Fibroblast of lung (primary cell): Measurements from ENCODE around the gene NPM1.

Experiments used
- EZH2 ChIP-seq: IDR thresholded peaks from 2 replicates; pipeline ENCODE4 v1.5.1; 2012; ENCODE audit warnings: low read length, control low read depth, mild to moderate bottlenecking; ENCODE audit errors: missing control alignments
- TF ChIP-seq, protein P1 (sequence below), 2 donors: IDR thresholded peaks in 1 of 2; conservative IDR thresholded peaks in 1 of 2; 1 replicate in 1 of 2; 2 replicates in 1 of 2; pipeline ENCODE4 v1.5.1; 2011 to 2012; ENCODE audit warnings: low read length in 2 of 2, control low read depth in 1 of 2, inconsistent platforms in 1 of 2, low read depth in 1 of 2, mild to moderate bottlenecking in 1 of 2

DNA sequence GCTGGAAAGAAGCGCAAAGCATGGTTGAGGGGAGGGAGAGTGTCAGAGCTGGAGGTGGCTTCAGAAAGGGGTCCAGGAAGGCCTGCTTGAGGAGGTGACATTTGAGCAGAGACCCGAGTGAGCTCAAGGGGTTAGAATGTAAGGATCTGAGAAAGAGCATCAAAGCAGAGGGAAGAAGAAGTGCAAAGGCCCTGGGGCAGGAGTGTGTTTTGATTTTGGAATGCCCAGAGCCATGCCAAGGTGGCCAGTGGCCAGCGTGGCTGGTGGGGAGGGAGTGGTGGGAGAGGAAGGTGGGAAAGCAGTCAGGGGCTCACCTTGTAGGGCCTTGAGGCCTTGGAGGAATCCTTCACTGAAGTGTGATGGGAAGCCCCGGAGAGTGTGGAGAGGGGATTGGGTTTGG, 47.2 kb downstream of the NPM1 start:
- TF ChIP-seq EZH2 = no peak
- TF ChIP-seq, protein P1, sequence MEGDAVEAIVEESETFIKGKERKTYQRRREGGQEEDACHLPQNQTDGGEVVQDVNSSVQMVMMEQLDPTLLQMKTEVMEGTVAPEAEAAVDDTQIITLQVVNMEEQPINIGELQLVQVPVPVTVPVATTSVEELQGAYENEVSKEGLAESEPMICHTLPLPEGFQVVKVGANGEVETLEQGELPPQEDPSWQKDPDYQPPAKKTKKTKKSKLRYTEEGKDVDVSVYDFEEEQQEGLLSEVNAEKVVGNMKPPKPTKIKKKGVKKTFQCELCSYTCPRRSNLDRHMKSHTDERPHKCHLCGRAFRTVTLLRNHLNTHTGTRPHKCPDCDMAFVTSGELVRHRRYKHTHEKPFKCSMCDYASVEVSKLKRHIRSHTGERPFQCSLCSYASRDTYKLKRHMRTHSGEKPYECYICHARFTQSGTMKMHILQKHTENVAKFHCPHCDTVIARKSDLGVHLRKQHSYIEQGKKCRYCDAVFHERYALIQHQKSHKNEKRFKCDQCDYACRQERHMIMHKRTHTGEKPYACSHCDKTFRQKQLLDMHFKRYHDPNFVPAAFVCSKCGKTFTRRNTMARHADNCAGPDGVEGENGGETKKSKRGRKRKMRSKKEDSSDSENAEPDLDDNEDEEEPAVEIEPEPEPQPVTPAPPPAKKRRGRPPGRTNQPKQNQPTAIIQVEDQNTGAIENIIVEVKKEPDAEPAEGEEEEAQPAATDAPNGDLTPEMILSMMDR (conservative IDR thresholded peaks at IDR 0.05 in 1 of 2, IDR thresholded peaks at IDR 0.05 in 1 of 2; ENCODE audit: low read depth in 1 of 2, low read length in 2 of 2) = no peak
